GM19035 (cell line): Measurements from ENCODE around the gene AGAP3.

Source experiments
- ATAC-seq: cut with Tn5 transposase; IDR thresholded peaks from one replicate; pipeline ENCODE4 v1.9.1; 2021; ENCODE audit not compliant: unreplicated experiment

AGAP3 gene

DNA sequence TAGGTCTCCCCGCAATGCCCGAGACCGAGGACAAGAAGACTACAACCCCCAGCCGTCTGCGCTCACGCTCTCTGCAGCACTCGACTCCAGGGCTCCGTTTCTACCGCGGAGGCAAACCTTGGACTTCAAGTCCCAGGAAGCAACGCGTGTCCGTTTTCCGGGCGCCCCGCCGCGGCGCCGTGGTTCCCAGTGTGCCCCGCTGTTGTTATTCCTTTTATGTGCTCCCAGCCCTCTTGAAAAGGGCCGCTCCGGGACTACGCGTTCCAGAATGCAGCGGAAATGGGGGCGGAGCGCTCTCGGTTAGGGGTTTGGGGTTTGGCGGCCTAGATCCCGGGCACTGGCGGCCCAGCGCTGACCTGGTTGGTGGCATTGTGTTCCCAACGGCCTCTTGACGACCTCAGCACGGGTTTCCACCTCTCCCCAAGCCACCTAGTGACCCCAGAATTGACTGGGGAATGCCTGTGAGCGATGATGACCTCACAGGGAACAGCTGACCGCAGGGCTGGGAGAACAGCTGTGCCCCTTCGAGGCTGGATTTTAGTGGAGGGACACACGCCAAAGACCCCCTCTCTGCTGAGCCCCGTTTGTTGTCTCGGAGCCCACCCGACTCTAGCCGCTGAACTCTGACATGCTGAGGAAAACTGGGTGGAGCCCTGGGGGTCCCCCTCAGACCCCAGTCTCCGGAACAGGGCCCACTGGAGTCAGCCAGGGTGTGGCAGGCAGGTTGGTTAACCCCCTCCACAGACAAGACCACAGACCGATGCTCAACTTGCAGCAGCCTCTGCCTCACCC is 28.1 kb upstream of the AGAP3 start:
- peak; percentile 90 for ATAC-seq

DNA sequence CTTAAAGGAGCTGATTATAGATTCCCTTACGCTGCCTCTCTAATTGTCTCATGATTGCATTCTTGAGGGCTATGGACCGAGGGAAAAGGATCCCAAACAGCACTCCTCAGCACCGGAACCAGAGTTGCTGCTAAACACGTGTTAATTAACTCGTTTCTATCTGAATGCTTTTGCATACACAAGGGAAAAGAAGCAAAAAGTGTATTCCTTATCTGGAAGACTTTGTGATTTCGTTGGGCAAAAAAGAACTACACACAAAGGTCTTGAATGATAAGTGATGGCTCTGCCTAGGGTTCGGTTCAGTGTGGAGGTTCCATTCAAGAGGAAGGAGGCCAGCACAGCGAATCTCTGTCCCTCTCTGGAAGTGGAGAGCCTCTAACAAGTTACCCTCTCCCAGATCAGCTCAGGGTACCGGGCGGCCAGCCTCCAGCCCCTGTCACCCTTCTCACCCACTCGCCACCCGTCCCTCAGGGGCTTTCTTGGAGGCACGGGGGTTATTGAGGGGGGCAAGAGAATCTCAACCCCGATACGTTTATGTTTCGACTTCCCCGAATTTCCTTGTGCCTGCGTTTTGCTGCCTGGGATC is 27.4 kb upstream of the AGAP3 start:
- ATAC-seq = no peak

DNA sequence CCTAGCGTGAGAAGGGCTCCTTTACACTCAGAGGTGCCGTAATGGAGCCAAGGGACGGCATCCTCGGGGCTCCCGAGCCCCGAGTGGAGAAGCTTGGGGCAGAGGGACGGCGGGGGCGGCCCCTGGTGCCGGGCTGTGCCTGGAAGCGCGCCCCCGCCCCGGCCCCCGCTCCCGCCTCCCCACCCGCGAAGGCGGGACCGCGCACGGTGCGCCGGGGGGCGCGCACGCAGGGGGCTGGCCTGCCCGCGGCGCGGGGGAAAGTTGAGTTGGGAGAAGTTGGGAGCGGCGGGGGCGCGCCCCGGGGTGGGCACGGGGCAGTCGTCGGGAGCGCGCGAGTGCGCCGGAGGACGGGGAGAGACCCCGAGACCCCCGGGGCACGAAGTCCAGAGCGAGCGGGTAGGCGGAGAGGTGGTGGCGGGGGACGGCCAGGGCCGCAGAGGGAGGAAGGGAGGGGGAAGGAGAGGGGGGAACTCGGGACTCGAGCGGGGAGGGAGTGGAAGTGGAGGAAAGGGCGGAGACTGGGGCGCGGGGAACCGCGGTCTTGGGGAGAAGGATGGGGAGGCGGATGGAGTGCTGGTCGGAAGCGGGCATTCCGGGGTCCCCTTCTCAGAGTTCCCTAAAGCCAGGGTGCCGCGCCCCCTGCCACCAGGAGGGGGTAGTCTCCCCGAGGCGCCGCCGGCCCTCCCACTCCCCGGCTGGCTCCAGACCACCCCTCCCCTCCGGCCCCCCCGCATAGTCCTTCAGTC is 26.7 kb upstream of the AGAP3 start, which contains the start of gene SLC4A2:
TSS of gene SLC4A2 (plus strand) at position 223 of the 746 bp plus-strand sequence. CDS start 2,399 bp downstream, outside the sequence.
- peak; percentile 32 for ATAC-seq

DNA sequence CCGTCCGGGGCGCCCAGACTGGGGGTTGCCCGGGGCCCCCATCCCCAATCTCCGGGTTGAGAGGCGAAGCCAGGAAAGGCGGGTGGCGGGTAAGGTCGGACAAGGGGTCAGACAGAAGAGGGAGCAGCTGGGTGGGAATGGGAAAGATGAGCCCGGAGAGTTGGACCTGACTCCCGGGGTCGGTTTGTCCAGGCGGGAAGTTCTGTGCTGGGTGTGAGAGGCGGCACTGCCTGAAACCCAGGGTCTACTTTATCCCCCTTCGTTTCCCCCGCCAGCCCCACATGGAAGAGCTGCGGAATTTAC is 26.2 kb upstream of the AGAP3 start:
- no peak for ATAC-seq

DNA sequence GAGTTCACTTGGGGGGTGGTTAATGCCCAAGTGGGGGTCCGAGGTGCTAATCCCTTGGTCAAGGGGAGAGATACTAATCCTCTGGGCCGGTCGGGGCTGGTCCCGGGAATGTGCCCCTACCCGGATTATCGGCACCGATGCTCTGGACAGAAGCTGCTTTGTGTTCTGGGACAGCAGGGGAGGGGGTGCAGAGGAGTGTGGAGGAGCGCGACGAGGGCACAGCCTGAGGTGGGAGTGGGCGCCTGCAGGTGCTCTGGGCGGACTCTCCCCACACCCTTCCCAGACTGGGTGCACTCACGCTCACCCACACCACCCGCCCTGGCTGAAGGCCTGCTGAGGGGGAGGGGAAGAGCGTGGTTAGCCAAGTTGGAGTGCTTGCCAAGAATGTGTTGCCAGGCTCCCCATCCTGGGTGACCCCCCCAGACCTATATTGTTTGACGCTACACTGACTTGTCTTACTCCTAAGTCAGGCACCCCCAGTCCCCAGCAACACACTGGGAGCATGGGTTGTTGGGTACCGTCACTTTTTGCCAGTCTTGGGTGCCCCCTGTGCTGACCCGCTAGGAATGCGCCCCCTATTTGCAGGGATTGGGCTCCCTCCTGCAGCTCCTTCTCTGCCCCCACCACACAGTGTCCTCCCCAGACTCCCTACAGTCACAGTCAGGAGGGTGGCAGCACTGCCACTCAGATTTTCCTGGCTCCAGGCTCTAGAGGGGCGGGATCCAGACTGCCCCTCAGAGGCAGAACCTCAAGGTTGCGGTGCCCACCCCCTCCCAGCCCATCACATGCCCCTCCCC is 25.7 kb upstream of the AGAP3 start:
- no peak for ATAC-seq

DNA sequence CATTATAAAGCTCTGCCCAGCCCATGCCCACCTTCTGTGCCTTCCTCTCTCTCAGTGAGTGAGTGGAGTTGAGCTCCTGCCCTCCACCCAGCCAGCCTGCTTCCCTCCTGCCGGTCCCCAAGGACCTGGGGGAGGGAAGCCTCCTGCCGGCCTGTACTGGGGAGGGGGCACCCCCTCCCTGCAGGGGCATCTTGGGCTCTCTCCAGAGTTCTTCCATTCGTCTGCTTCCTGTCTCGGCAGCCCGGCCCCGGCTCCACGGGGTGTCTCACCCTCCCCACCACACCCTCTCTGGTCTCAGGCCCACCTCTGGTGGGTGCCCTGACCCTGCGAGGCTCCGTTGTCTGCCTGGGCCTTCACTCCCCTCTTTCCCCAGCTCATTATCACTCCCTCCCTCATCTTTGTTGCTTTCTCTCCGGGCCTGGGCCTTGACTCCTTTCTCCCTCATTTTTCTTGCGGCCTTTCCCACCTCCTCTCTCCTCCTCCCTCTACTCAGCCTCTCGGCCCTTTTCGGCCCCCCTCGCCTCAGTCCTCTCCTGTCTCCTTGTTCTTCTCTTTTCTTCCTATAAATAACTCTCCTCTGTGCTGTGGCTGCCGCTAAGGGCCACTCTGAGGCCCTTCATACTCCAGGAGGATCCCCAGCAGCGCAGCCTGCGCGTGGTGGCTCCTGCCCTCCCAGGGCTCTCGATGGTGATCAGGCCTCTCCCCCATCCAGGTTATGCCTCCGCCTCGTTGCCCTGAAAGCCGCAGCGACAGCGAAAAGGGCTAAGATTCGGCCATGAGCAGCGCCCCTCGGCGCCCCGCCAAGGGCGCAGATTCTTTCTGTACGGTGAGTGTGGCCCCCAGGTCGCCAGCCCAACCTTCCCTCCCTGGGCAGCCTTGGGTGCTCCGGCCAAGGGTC is 24.8 kb upstream of the AGAP3 start:
- no peak for ATAC-seq

DNA sequence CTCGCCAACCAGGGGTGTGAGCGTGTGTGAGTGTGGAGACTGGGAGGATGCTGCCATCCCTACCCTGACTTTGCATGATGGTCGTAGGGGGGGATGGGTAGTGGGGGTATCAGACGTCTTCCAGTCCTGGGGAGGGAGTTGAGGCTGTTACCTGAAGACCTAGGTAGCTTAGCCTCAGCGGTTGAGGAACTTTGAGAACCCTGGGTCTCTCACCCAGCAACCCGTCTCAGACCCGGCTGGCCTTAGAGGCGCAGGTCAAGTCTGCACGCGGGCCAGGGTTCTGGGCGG is 24.2 kb upstream of the AGAP3 start:
- no peak for ATAC-seq

DNA sequence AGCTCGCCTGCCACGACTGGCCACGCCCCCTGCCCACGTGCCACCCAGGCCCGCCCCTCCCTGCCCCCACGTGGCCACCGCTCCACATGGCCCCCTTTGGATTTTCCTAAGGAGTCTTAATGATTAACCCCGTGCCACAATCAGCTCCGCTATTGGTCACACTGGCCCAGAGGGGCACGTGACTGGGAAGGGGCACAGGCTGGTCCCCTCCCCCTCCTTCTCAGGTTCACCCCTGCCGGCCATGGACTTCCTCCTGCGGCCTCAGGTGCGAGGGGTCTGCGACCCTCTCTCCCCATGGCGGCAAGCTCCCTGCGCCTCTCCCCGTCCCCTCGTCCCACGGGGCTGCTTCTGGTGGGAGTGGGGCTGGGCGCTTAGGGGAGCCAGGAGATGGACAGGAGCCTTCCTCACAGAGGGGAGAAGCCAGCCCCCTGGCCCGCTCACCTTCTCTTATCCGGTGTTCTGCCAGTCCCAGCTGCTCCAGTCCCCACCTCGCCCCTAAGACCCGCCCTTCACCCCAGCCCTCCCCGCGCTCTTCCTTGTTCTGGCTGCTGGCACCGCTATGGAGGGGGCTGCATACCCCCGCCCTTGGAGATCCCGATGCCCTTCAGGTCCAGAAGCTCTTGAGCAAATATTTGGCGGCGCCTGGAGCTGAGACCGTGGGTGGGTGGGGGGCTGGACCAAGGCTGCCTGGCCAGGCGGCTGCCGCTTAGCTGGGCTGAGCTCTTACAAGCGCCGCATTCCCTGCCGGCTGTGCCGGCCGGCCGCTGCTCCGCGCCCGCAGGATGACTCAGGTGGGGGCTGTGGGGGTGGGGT is 23.7 kb upstream of the AGAP3 start:
- no peak for ATAC-seq

DNA sequence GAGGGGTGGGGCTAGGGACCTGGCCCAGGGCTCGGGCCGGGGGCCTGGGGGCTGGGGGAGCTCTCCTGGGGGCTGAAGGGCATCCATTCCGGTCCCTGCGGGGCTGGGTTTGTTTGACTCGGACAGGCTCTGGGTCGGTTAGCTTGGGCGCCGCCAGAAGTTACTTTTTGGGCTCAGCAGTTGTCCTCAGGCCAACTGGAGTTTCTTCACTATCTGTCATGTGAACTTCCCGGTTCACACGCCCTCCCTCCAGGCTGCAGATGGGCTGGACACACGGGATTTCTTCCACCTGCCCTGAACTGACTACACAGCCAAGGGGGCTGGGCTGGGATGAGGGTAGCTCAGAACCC is 23.1 kb upstream of the AGAP3 start:
- ATAC-seq = no peak

DNA sequence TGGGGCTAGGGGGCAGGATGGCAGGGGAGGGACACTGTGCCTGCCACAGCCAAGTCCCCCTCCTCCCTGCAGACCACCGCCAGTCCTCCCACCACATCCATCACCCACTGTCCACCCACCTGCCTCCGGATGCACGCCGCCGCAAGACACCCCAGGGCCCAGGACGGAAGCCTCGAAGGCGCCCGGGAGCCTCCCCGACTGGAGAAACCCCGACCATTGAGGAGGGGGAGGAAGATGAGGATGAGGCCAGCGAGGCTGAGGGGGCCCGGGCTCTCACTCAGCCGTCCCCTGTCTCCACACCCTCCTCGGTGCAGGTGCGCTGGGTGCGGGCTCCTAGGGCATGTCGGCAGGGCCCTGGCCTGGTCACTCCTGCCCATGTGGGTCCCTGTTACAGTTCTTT is 21.8 kb upstream of the AGAP3 start:
- no peak for ATAC-seq

DNA sequence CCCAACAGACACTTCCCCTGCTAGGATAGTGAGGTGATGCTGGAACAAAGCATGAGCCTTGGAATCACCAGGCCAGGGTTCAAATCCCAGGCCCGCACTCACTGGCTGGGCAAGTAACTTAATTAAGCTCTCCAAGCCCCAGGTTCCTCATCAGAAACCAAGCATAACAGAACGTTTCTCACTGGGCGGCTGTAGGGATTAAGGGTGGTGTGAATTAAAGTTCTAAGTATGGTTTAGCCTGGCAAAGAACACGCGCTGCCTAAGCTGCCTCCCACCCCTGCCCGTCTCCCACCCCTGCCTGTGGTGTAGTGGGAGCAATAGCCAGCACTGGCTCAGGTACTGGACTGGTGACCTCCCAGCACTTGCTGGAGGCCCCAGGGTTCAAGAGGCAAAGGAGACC is 21.3 kb upstream of the AGAP3 start:
- ATAC-seq = no peak

DNA sequence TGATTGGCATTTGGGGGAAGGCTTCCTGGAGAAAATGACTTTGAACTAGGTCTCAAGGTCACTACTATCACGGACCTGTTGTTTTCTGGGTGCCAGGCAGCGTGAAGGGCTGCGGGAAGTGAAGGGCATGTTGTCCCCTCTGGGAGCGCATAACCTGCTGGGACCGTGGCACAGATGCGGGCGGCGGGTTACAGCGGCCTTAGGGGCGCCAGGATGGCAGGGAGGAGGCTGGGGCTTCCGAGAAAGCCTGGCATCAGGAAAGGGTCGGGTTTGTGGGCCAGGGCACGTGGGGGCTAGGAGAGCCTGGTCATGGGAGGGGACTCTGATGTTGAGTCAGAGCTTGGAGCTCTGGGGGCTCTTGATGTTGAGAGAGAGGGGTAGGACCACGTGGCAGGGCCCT is 20.8 kb upstream of the AGAP3 start:
- no peak for ATAC-seq

DNA sequence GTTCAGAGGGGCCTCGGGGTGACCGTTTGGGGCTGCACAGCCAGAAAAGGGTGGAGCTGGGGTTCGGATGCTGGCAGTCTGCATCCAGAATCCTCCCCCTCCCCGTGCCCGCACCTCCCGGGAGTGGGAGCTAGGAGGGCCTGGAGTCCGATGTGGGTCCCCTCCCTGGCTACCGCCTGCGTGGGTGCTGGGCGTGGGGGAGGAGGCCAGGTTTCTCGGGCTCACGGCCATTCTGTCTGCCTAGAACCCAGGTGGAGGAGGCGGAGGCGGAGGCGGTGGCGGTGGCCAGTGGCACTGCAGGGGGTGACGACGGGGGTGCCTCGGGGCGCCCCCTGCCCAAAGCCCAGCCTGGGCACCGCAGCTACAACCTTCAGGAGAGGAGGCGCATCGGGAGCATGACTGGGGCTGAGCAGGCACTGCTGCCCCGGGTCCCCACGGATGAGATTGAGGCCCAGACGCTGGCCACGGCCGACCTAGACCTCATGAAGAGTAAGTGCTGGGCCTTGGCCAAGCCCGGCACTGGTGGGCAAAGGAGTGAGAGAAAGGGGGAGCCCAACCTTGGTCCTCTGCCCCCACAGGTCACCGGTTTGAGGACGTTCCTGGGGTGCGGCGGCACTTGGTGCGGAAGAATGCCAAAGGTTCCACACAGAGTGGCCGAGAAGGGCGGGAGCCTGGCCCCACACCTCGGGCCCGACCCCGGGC is 19.9 kb upstream of the AGAP3 start:
- no peak for ATAC-seq

DNA sequence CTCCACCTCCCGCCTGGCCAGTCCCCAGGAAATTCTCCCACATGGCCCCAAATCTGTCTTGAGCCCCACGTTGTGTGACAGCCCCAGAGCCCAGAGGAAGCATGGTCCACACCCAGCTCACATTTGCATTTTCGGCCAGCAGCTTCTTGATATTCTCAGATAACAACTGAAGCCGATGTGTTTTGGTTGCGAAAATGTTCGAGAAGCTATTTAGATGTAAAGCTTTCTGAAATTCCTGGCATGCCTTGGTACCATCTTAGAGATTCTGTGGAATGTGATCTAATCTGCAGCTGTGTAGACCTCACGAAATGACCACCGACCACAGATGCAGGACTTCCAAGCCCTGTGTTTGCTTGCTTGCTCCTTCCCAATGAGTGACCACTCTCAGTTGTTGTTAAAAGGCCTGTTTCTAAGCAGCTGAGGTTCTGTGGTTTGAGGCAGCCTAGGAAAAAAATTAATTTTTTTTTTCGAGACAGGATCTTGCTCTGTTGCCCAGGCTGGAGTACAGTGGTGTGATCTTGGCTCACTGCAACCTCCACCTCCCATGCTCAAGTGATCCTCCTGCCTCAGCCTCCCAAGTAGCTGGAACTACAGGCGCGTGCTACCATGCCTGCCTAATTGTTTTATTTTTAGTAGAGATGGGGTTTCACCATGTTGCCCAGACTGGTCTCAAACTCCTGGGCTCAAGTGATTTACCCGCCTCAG is 18.1 kb upstream of the AGAP3 start:
- no peak for ATAC-seq

DNA sequence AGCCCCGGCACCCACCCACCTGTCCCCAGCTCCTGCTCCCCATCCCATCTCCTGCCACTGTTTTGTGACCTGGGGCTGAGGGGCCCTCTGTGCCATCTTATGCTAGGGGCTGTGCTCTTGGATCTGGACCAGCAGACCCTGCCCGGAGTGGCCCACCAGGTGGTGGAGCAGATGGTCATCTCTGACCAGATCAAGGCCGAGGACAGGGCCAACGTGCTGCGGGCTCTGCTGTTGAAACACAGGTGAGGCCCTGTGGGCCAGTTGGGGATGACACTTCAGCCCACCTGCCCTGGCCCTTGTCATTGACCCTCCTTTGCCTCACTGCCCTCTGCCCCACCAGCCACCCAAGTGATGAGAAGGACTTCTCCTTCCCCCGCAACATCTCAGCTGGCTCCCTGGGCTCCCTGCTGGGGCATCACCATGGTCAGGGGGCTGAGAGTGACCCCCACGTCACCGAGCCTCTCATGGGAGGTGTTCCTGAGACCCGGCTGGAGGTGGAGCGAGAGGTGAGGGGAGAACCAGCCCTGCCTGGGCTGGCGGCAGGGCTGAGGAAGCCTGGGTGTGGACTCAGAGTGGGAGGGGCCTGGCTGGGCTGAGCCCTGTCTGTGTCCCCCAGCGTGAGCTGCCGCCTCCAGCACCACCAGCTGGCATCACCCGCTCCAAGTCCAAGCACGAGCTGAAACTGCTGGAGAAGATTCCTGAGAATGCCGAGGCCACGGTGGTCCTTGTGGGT is 16.3 kb upstream of the AGAP3 start:
- ATAC-seq = no peak

DNA sequence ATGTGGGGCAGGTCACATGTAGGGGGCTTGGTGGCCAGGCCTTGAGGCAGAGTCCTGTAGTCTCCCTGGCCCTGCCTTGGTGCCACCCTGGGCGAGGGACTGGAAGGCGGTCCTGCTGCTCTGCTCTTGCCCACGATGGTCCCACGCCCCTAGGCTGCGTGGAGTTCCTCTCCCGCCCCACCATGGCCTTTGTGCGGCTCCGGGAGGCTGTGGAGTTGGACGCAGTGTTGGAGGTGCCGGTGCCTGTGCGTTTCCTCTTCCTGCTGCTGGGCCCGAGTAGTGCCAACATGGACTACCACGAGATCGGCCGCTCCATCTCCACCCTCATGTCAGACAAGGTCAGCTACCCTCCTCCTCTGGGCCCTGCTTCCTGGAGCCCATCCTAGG is 15.7 kb upstream of the AGAP3 start:
- ATAC-seq = no peak

DNA sequence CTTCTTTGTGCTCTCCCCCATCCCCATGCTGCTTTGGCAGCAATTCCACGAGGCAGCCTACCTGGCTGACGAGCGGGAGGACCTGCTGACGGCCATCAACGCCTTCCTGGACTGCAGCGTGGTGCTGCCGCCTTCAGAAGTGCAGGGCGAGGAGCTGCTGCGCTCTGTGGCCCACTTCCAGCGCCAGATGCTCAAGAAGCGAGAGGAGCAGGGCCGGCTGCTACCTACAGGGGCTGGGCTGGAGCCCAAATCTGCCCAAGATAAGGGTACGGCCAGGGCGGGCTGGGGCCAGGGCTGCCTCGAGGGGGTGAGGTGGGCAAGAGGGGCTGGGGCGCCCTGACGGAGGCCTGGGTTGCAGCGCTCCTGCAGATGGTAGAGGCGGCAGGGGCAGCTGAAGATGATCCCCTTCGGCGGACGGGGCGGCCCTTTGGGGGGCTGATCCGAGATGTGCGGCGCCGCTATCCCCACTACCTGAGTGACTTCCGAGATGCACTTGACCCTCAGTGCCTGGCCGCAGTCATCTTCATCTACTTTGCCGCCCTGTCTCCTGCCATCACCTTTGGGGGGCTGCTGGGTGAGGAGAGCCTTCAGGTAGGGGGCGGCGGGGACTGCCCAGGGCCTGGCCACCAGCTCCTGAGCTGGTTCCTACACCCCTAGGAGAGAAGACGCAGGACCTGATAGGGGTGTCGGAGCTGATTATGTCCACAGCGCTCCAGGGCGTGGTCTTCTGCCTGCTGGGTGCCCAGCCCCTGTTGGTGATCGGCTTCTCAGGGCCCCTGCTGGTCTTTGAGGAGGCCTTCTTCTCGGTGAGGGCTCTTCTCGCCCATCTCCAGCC is 15.0 kb upstream of the AGAP3 start:
- ATAC-seq = no peak
